SK-N-SH treated with all-trans-retinoic acid at 6 μM for 48 hours (cell line): ENCODE results near the gene CCNY.
"Not testable (repeated sequence)": the region's sequence is repeated elsewhere in the genome, so short reads cannot be mapped to it uniquely, and the experiment has no call there.

Source experiments
- ATAC-seq: fragments of 200-7000 bp; cut with Tn5 transposase; 3 replicates; pipeline ENCODE4 v1.9.1; 2020; ENCODE audit warnings: mild to moderate bottlenecking, moderate library complexity
- ARNTL ChIP-seq: fragments of 450-650 bp; formaldehyde crosslinking; IDR thresholded peaks from 2 replicates; pipeline ENCODE4 v1.5.0; 2020; ENCODE audit warnings: low read depth, mild to moderate bottlenecking, moderate library complexity, borderline replicate concordance
- BACH2 ChIP-seq: fragments of 250-450 bp; sonication (Bioruptor Pico); IDR thresholded peaks from 2 replicates; pipeline ENCODE4 v1.9.0; 2021; ENCODE audit warnings: mild to moderate bottlenecking, borderline replicate concordance
- CREB5 ChIP-seq: fragments of 250-450 bp; sonication (Bioruptor Pico); IDR thresholded peaks from 2 replicates; pipeline ENCODE4 v1.5.1; 2020; ENCODE audit warnings: low read depth, mild to moderate bottlenecking, moderate library complexity
- CSDC2 ChIP-seq: fragments of 250-450 bp; sonication (Bioruptor Pico); IDR thresholded peaks from 2 replicates; pipeline ENCODE4 v1.5.0; 2020; ENCODE audit warnings: mild to moderate bottlenecking, moderate library complexity
- ESRRG ChIP-seq: fragments of 250-450 bp; sonication (Bioruptor Pico); IDR thresholded peaks from 2 replicates; pipeline ENCODE4 v1.6.1; 2021; ENCODE audit warnings: mild to moderate bottlenecking
- GLIS3 ChIP-seq: fragments of 250-450 bp; sonication (Bioruptor Pico); IDR thresholded peaks from 2 replicates; pipeline ENCODE4 v1.5.0; 2020; ENCODE audit warnings: mild to moderate bottlenecking, moderate library complexity
- OSR1 ChIP-seq: fragments of 250-450 bp; sonication (Bioruptor Pico); IDR thresholded peaks from 2 replicates; pipeline ENCODE4 v1.8.0; 2022; ENCODE audit warnings: moderate library complexity, mild to moderate bottlenecking, inconsistent platforms
- POU6F1 ChIP-seq: fragments of 250-450 bp; sonication (Bioruptor Pico); IDR thresholded peaks from 2 replicates; pipeline ENCODE4 v1.8.0; 2021; ENCODE audit warnings: low read depth, mild to moderate bottlenecking, moderate library complexity, borderline replicate concordance
- PPARA ChIP-seq: fragments of 250-450 bp; sonication (Bioruptor Pico); IDR thresholded peaks from 2 replicates; pipeline ENCODE4 v1.5.0; 2020; ENCODE audit warnings: mild to moderate bottlenecking, borderline replicate concordance
- TOX ChIP-seq: fragments of 250-450 bp; sonication (Bioruptor Pico); IDR thresholded peaks from 2 replicates; pipeline ENCODE4 v1.8.0; 2021; ENCODE audit warnings: mild to moderate bottlenecking, moderate library complexity, borderline replicate concordance
- ZC3H10 ChIP-seq: fragments of 250-450 bp; sonication (Bioruptor Pico); IDR thresholded peaks from 2 replicates; pipeline ENCODE4 v1.5.1; 2021; ENCODE audit warnings: mild to moderate bottlenecking, moderate library complexity
- ZFP3 ChIP-seq: fragments of 250-450 bp; sonication (Bioruptor Pico); IDR thresholded peaks from 2 replicates; pipeline ENCODE4 v1.5.0; 2020; ENCODE audit warnings: mild to moderate bottlenecking, moderate library complexity
- ZFP30 ChIP-seq: fragments of 450-650 bp; formaldehyde crosslinking; IDR thresholded peaks from 2 replicates; pipeline ENCODE4 v1.5.0; 2022; ENCODE audit warnings: mild to moderate bottlenecking, moderate library complexity
- ZNF565 ChIP-seq: fragments of 450-650 bp; formaldehyde crosslinking; conservative IDR thresholded peaks from 2 replicates; pipeline ENCODE4 v1.5.0; 2020; ENCODE audit warnings: low read depth, mild to moderate bottlenecking, moderate library complexity
- ZNF70 ChIP-seq: fragments of 450-650 bp; formaldehyde crosslinking; IDR thresholded peaks from 2 replicates; pipeline ENCODE4 v1.5.0; 2020; ENCODE audit warnings: mild to moderate bottlenecking, moderate library complexity
- ZNF8 ChIP-seq: fragments of 450-650 bp; formaldehyde crosslinking; IDR thresholded peaks from 2 replicates; pipeline ENCODE4 v1.5.0; 2020; ENCODE audit warnings: mild to moderate bottlenecking, moderate library complexity
- TF ChIP-seq, protein P1 (sequence below): fragments of 250-450 bp; sonication (Bioruptor Pico); IDR thresholded peaks from 2 replicates; pipeline ENCODE4 v1.8.0; 2020; ENCODE audit warnings: mild to moderate bottlenecking, moderate library complexity, borderline replicate concordance
- TF ChIP-seq, protein P2 (sequence below): fragments of 250-450 bp; sonication (Bioruptor Pico); IDR thresholded peaks from 2 replicates; pipeline ENCODE4 v1.5.0; 2020; ENCODE audit warnings: mild to moderate bottlenecking, moderate library complexity
- TF ChIP-seq, protein P3 (sequence below): fragments of 250-450 bp; sonication (Bioruptor Pico); IDR thresholded peaks from 2 replicates; pipeline ENCODE4 v1.5.1; 2021; ENCODE audit warnings: mild to moderate bottlenecking, moderate library complexity

CCNY gene

GRCh38 chr10:35516102-35516670 lies 179.9 kb downstream of the CCNY start (continued):
- TF ChIP-seq POU6F1 (CRISPR knock-in tag) = no peak

- TF ChIP-seq CREB5 (CRISPR knock-in tag) (no peak), ARNTL (no peak), ZNF565 (CRISPR knock-in tag) (no peak), ESRRG (no peak), ZC3H10 (CRISPR knock-in tag) (no peak), BACH2 (CRISPR knock-in tag) (no peak), POU6F1 (CRISPR knock-in tag) (no peak), ZFP3 (CRISPR knock-in tag) (no peak), OSR1 (CRISPR knock-in tag) (no peak), CSDC2 (CRISPR knock-in tag) (no peak), ZFP30 (CRISPR knock-in tag) (no peak), GLIS3 (CRISPR knock-in tag) (no peak), ZNF8 (CRISPR knock-in tag) (no peak), TOX (CRISPR knock-in tag) (no peak), ZNF70 (no peak), PPARA (CRISPR knock-in tag) (no peak)
- TF ChIP-seq, protein P1, sequence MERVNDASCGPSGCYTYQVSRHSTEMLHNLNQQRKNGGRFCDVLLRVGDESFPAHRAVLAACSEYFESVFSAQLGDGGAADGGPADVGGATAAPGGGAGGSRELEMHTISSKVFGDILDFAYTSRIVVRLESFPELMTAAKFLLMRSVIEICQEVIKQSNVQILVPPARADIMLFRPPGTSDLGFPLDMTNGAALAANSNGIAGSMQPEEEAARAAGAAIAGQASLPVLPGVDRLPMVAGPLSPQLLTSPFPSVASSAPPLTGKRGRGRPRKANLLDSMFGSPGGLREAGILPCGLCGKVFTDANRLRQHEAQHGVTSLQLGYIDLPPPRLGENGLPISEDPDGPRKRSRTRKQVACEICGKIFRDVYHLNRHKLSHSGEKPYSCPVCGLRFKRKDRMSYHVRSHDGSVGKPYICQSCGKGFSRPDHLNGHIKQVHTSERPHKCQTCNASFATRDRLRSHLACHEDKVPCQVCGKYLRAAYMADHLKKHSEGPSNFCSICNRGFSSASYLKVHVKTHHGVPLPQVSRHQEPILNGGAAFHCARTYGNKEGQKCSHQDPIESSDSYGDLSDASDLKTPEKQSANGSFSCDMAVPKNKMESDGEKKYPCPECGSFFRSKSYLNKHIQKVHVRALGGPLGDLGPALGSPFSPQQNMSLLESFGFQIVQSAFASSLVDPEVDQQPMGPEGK (CRISPR knock-in tag) = no peak
- TF ChIP-seq, protein P2, sequence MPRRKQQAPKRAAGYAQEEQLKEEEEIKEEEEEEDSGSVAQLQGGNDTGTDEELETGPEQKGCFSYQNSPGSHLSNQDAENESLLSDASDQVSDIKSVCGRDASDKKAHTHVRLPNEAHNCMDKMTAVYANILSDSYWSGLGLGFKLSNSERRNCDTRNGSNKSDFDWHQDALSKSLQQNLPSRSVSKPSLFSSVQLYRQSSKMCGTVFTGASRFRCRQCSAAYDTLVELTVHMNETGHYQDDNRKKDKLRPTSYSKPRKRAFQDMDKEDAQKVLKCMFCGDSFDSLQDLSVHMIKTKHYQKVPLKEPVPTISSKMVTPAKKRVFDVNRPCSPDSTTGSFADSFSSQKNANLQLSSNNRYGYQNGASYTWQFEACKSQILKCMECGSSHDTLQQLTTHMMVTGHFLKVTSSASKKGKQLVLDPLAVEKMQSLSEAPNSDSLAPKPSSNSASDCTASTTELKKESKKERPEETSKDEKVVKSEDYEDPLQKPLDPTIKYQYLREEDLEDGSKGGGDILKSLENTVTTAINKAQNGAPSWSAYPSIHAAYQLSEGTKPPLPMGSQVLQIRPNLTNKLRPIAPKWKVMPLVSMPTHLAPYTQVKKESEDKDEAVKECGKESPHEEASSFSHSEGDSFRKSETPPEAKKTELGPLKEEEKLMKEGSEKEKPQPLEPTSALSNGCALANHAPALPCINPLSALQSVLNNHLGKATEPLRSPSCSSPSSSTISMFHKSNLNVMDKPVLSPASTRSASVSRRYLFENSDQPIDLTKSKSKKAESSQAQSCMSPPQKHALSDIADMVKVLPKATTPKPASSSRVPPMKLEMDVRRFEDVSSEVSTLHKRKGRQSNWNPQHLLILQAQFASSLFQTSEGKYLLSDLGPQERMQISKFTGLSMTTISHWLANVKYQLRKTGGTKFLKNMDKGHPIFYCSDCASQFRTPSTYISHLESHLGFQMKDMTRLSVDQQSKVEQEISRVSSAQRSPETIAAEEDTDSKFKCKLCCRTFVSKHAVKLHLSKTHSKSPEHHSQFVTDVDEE (CRISPR knock-in tag) = no peak
- TF ChIP-seq, protein P3, sequence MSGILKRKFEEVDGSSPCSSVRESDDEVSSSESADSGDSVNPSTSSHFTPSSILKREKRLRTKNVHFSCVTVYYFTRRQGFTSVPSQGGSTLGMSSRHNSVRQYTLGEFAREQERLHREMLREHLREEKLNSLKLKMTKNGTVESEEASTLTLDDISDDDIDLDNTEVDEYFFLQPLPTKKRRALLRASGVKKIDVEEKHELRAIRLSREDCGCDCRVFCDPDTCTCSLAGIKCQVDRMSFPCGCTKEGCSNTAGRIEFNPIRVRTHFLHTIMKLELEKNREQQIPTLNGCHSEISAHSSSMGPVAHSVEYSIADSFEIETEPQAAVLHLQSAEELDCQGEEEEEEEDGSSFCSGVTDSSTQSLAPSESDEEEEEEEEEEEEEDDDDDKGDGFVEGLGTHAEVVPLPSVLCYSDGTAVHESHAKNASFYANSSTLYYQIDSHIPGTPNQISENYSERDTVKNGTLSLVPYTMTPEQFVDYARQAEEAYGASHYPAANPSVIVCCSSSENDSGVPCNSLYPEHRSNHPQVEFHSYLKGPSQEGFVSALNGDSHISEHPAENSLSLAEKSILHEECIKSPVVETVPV (CRISPR knock-in tag) = no peak
- no peak for ATAC-seq
These were observed 181.3 kb downstream of the CCNY start for GRCh38 chr10:35517431-35518181.

DNA sequence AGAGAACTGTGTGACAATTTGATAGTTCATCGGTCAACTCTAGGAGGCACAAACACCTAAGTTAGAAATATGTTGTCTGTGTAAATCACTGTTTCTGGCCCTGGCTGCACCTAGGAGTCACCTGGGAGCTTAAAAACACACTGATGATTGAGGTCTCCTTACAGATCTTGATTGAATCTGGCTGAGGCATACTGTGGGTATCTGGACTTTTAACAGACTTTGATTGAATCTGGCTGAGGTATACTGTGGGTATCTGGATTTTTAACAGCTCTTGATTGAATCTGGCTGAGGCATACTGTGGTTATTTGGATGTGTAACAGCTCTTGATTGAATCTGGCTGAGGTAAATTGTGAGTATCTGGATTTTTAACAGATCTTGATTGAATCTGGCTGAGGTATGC lies 181.9 kb downstream of the CCNY start:
- not testable (repeated sequence) for ATAC-seq
